ENCODE data around the gene PTPN14. TPM values are rescaled to one million over a fixed set of nuclear protein-coding genes. Genes with fewer than 3 reads are reported as not detected.
"Not testable (repeated sequence)": the region's sequence is repeated elsewhere in the genome, so short reads cannot be mapped to it uniquely, and the experiment has no call there.

The PTPN14 gene
- 42.4 TPM for total RNA-seq (ENCODE audit: insufficient read depth, low replicate concordance)

GRCh38 chr1:214551436-214552173 is at the start of gene PTPN14:
Gene PTPN14, minus strand, starts transcription at chr1:214551602. Its CDS starts 86,799 bp downstream, at chr1:214464803.
- peak; percentile 98 for DNase-seq (ENCODE audit: low spot score)

- DNase-seq (ENCODE audit: low spot score): no peak
Measured at GRCh38 chr1:214593158-214593557, 41.8 kb upstream of the PTPN14 start.

GRCh38 chr1:214591918-214592317 is 40.5 kb upstream of the PTPN14 start:
- not testable (repeated sequence) for DNase-seq (ENCODE audit: low spot score)

- no peak for DNase-seq (ENCODE audit: low spot score)
Measured at GRCh38 chr1:214590696-214591095, 39.3 kb upstream of the PTPN14 start.

GRCh38 chr1:214588963-214589597 is 37.7 kb upstream of the PTPN14 start:
- no peak for DNase-seq (ENCODE audit: low spot score)

GRCh38 chr1:214587165-214587564 is 35.8 kb upstream of the PTPN14 start:
- DNase-seq (ENCODE audit: low spot score): no peak

- DNase-seq (ENCODE audit: low spot score): no peak
Measured at GRCh38 chr1:214586621-214587020, 35.2 kb upstream of the PTPN14 start.

- peak; percentile 70 for DNase-seq (ENCODE audit: low spot score)
Measured at GRCh38 chr1:214584805-214585766, 33.7 kb upstream of the PTPN14 start.

GRCh38 chr1:214583824-214584554 is 32.6 kb upstream of the PTPN14 start:
- no peak for DNase-seq (ENCODE audit: low spot score)

- DNase-seq (ENCODE audit: low spot score): no peak
Measured at GRCh38 chr1:214583113-214583512, 31.7 kb upstream of the PTPN14 start.

- no peak for DNase-seq (ENCODE audit: low spot score)
Measured at GRCh38 chr1:214582289-214582891, 31.0 kb upstream of the PTPN14 start.

- no peak for DNase-seq (ENCODE audit: low spot score)
Measured at GRCh38 chr1:214581785-214582184, 30.4 kb upstream of the PTPN14 start.

GRCh38 chr1:214579183-214579582 is 27.8 kb upstream of the PTPN14 start:
- DNase-seq (ENCODE audit: low spot score): no peak

- DNase-seq (ENCODE audit: low spot score): not testable (repeated sequence)
Measured at GRCh38 chr1:214576120-214576519, 24.7 kb upstream of the PTPN14 start.

GRCh38 chr1:214574598-214575411 is 23.4 kb upstream of the PTPN14 start:
- no peak for DNase-seq (ENCODE audit: low spot score)

- DNase-seq (ENCODE audit: low spot score): peak; percentile 27
Measured at GRCh38 chr1:214573386-214574318, 22.2 kb upstream of the PTPN14 start.

- no peak for DNase-seq (ENCODE audit: low spot score)
Measured at GRCh38 chr1:214571281-214571680, 19.9 kb upstream of the PTPN14 start.

GRCh38 chr1:214570442-214570841 is 19.0 kb upstream of the PTPN14 start:
- DNase-seq (ENCODE audit: low spot score): no peak

Data from umbilical cord (tissue), 2 donors.